Lung (tissue), 12 donors: ENCODE measurements around the gene DNAJB12. TPM values are rescaled to one million over a fixed set of nuclear protein-coding genes. Genes with fewer than 3 reads are reported as not detected.

ENCODE experiments used
- ATAC-seq: fragments of 200-7000 bp; cut with Tn5 transposase; one replicate; pipeline ENCODE4 v1.9.1; 2020; ENCODE audit warnings: moderate number of reproducible peaks; ENCODE audit not compliant: insufficient read depth, low FRiP score
- DNase-seq, 3 donors: peaks; one replicate each; pipeline ENCODE4 v3.0.0-alpha.2; 2013 to 2017
- H3K27ac ChIP-seq, 2 donors: one replicate each; pipeline ENCODE4 v1.5.1; 2013; ENCODE audit warnings: mild to moderate bottlenecking in 2 of 2, moderate library complexity in 2 of 2, control low read depth in 1 of 2, inconsistent platforms in 1 of 2, low read depth in 1 of 2, low read length in 1 of 2
- H3K27me3 ChIP-seq, 3 donors: one replicate each; pipeline ENCODE4 v1.5.1; 2013; ENCODE audit warnings: low read length in 2 of 3; ENCODE audit not compliant: control insufficient read depth in 3 of 3, insufficient read depth in 3 of 3
- H3K36me3 ChIP-seq, 4 donors: one replicate each; pipeline ENCODE4 v1.5.1; 2013; ENCODE audit warnings: low read length in 4 of 4, mild to moderate bottlenecking in 1 of 4, moderate library complexity in 1 of 4; ENCODE audit not compliant: control insufficient read depth in 4 of 4, insufficient read depth in 4 of 4
- H3K4me1 ChIP-seq, 5 donors: one replicate each; pipeline ENCODE4 v1.5.1; 2013; ENCODE audit warnings: low read length in 5 of 5, mild to moderate bottlenecking in 2 of 5, moderate library complexity in 1 of 5; ENCODE audit not compliant: control insufficient read depth in 5 of 5, insufficient read depth in 5 of 5
- H3K4me3 ChIP-seq: one replicate; pipeline ENCODE4 v1.5.1; 2013; ENCODE audit warnings: mild to moderate bottlenecking, control low read depth, moderate library complexity
- H3K9ac ChIP-seq, 2 donors: one replicate each; pipeline ENCODE4 v1.5.1; 2013; ENCODE audit warnings: low read length in 2 of 2, control low read depth in 1 of 2; ENCODE audit not compliant: insufficient read depth in 1 of 2
- H3K9me3 ChIP-seq, 4 donors: one replicate each; pipeline ENCODE4 v1.5.1; 2013; ENCODE audit warnings: low read length in 3 of 4, mild to moderate bottlenecking in 1 of 4, moderate library complexity in 1 of 4; ENCODE audit not compliant: control insufficient read depth in 4 of 4, insufficient read depth in 3 of 4
- CTCF ChIP-seq: IDR thresholded peaks from 2 replicates; pipeline ENCODE4 v1.5.1; 2012; ENCODE audit warnings: mild to moderate bottlenecking; ENCODE audit errors: control extremely low read depth, extremely low read depth
- WGBS, 2 donors: extraction: QIAGEN DNeasy Blood & Tissue Kit; methylation state at CpG; one replicate each; pipeline ENCODE4 v1.1.7; 2013; 5-methylcytosine and 5-hydroxymethylcytosine counted together
- polyA plus RNA-seq, 2 donors: library from polyadenylated mRNA; stranded (reverse); fragments of 200-250 nt; gene quantifications; one replicate each; pipeline ENCODE4 v1.2.1, GENCODE V29; 2013
- total RNA-seq, 2 donors: library from RNA; depleted of rRNA in 1 of 2; stranded (reverse); fragments of >200 nt in 1 of 2; gene quantifications; one replicate each; pipeline ENCODE4 v1.2.1, GENCODE V29; 2014 to 2021
- donor health status: control.
- donor health status: control.
- donor health status: Bipolar disorder and iron deficiency.
- donor health status: healthy.
- donor health status: DM: yes; HTN: yes; CAD: no.

The DNAJB12 gene
- total and polyA plus RNA-seq, 4 donors = 30.0 to 38.7 (median 32.1) TPM

DNA sequence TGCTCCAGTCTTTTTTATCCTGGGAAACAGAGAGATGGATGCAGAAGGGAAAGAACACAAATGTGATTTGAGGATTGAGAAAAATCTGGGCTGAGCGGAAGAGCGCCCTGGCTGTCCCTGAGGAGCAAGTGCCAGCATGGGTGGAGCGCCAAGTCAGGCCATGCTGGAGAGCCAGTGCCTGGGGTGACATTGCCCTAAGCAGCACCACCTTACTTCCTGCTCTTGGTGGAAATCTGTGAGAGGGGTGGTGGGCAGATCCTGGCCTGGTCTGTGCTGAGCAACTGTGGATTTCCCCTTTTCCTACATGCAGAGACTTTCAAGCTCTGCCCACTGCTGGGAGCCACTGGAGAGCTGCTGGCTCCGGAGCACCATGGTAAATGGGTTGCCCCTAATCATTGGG is 44.1 kb downstream of the DNAJB12 start:
- Histone ChIP-seq H3K27ac (no peak overlapping the region), H3K9ac (no peak overlapping the region), H3K36me3 (no peaks in the 10 kb centered on the region), H3K9me3 (no peaks in the 10 kb centered on the region), H3K27me3 (no peaks in the 10 kb centered on the region), H3K4me3 (no peak overlapping the region), H3K4me1 (peaks cover 24 to 38% (median 25%) of the 10 kb centered on the region in 5 donors)
- ATAC-seq (no peak), DNase-seq (no peak)
- 70 to 84% methylated on average over 4 of the region's 4 CpGs for WGBS, 2 donors
- no peak for TF ChIP-seq CTCF

GRCh38 chr10:72310241-72310633 is 44.5 kb downstream of the DNAJB12 start:
- H3K4me3 ChIP-seq = no peak overlapping the region
- peak overlapping the region in 1 of 2 donors; percentile 13 for H3K27ac ChIP-seq
- peaks cover 20 to 34% (median 23%) of the 10 kb centered on the region in 5 donors for H3K4me1 ChIP-seq
- H3K36me3 ChIP-seq = no peaks in the 10 kb centered on the region
- WGBS, 2 donors = 57 to 68% methylated on average over 11 of the region's 11 CpGs
- H3K27me3 ChIP-seq = no peaks in the 10 kb centered on the region
- DNase-seq = no peak
- H3K9ac ChIP-seq = peak overlapping the region in 1 of 2 donors; percentile 2
- H3K9me3 ChIP-seq = no peaks in the 10 kb centered on the region
- no peak for ATAC-seq
- TF ChIP-seq CTCF = no peak

DNA sequence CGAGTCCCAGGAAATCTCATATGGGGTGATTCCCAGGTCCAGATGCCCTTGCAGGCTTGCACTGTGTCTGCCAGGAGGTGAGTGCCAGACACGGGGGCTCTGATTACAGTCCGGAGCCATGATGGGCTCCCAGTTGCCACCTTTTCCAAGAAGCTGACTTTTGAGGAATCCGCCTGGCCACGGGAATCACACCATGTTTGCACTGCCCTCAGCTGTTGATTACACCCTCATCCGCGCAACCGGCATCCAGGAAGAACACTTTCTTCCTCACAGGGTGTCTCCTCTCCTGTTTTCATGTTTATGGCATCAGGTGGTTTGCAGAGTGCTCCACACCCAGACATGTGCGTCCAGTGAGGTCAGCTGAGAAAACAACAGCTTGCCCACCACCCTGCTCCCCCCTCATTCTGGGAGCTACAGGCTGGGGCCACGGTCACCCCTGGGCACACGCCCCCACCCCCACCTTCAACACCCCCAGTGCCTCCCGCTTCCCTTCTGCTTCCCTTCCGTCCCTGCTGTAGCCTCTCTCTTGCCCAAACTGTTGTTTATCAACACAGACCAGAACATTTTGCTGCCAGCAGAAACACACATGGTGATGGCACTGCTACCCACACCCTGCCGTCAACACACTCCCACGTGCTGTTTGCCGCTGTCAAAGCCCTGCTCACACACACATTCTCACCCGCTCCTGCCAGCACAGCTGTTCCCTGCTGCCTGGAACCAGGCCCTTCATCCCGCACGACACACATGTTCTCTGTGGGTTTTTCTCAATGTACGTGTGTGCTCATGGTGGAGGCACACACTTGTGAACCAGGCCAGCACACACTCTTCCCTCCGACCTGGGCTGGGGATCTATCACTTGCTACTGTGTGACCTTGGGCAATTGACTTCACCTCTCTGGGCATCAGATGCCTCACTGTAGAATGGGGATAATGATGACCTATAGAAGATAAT is 45.2 kb downstream of the DNAJB12 start:
- no peaks in the 10 kb centered on the region for H3K27me3 ChIP-seq
- DNase-seq (peak; percentile 82 to 93 (median 86)), ATAC-seq (peak; percentile 5)
- WGBS, 2 donors = 45 to 54% methylated on average over 21 of the region's 21 CpGs
- peak overlapping the region in 1 of 2 donors; percentile 2 for H3K9ac ChIP-seq
- H3K36me3 ChIP-seq = no peaks in the 10 kb centered on the region
- peaks cover 14 to 28% (median 19%) of the 10 kb centered on the region in 5 donors for H3K4me1 ChIP-seq
- TF ChIP-seq CTCF = no peak
- H3K4me3 ChIP-seq = no peak overlapping the region
- peak overlapping the region; percentile 22 to 40 for H3K27ac ChIP-seq
- H3K9me3 ChIP-seq = no peaks in the 10 kb centered on the region
